Right cardiac atrium (tissue), 5 donors: ENCODE measurements around the gene ZFYVE21. TPM values are rescaled to one million over a fixed set of nuclear protein-coding genes. Genes with fewer than 3 reads are reported as not detected.

Experiments
- ATAC-seq, 2 donors: fragments of 200-7000 bp; cut with Tn5 transposase; one replicate each; pipeline versions ENCODE4 v1.8.0 to v1.9.1; 2020; ENCODE audit warnings: moderate library complexity in 2 of 2, mild to moderate bottlenecking in 1 of 2
- DNase-seq, 3 donors: peaks; one replicate each; pipeline ENCODE4 v3.0.0-alpha.2; 2020
- H3K27ac ChIP-seq: one replicate; pipeline ENCODE4 v1.5.1; 2013; ENCODE audit warnings: mild to moderate bottlenecking, low read length, control low read depth, moderate library complexity
- H3K27me3 ChIP-seq: one replicate; pipeline ENCODE4 v1.6.1; 2013; ENCODE audit not compliant: control insufficient read depth, insufficient read depth
- H3K4me1 ChIP-seq: one replicate; pipeline ENCODE4 v1.6.1; 2013; ENCODE audit warnings: low read length; ENCODE audit not compliant: control insufficient read depth, insufficient read depth
- H3K4me3 ChIP-seq: one replicate; pipeline ENCODE4 v1.5.1; 2013; ENCODE audit warnings: low read length, control low read depth
- H3K9me3 ChIP-seq: one replicate; pipeline ENCODE4 v1.6.1; 2013; ENCODE audit warnings: low read length; ENCODE audit not compliant: control insufficient read depth
- WGBS: extraction: QIAGEN DNeasy Blood & Tissue Kit; methylation state at CpG from one replicate; pipeline ENCODE4 v1.1.7; 2013; 5-methylcytosine and 5-hydroxymethylcytosine counted together
- intact Hi-C, 4 donors: fragments of 100-400 bp; cut with DNase I; formaldehyde crosslinking; loops; one replicate each; pipeline versions ENCODE4 v1.11.0 to v1.14.0; 2022 to 2023
- polyA plus RNA-seq: library from polyadenylated mRNA; stranded (reverse); fragments of 200-250 nt; gene quantifications from one replicate; pipeline ENCODE4 v1.2.3, GENCODE V29; 2013
- total RNA-seq, 4 donors: library from RNA; stranded (reverse); fragmentation: NEBNext Ultra II Directional; extraction: Animal tissue kit (Norgen Biotek cat#: 25700); gene quantifications; one replicate each; pipeline ENCODE4 v1.2.1, GENCODE V29; 2021
- donor health status: healthy with polysubstance abuse.
- donor health status: DM: no; HTN: yes; CAD: no.
- donor health status: DM: no; HTN: no; CAD: no.
- donor health status: DM: no; HTN: yes; CAD: no; lungs with severe emphysema.
- donor health status: DM: yes; HTN: yes; CAD: no.

Gene ZFYVE21
- total and polyA plus RNA-seq, 5 donors: 42.0 to 66.8 (median 59.7) TPM

- intact Hi-C loops: no loop called here
- Histone ChIP-seq H3K9me3 (no peaks in the 10 kb centered on the region), H3K4me1 (peaks cover 4% of the 10 kb centered on the region), H3K4me3 (no peak overlapping the region), H3K27me3 (no peaks in the 10 kb centered on the region), H3K27ac (no peak overlapping the region)
- 78% methylated on average over 6 of the region's 6 CpGs for WGBS
- ATAC-seq (no peak), DNase-seq (no peak)
Measured at GRCh38 chr14:103755060-103755459, 39.5 kb downstream of the ZFYVE21 start.

- peaks cover 4% of the 10 kb centered on the region for H3K4me1 ChIP-seq
- H3K9me3 ChIP-seq: no peaks in the 10 kb centered on the region
- H3K27me3 ChIP-seq: no peaks in the 10 kb centered on the region
- ATAC-seq (peak in 1 of 2 donors; percentile 26), DNase-seq (no peak)
- intact Hi-C loops: no loop called here
- 90% methylated on average over 8 of the region's 8 CpGs for WGBS
- H3K27ac ChIP-seq: no peak overlapping the region
- H3K4me3 ChIP-seq: no peak overlapping the region
Measured at GRCh38 chr14:103758059-103758776, 42.6 kb downstream of the ZFYVE21 start.

GRCh38 chr14:103762036-103762435 lies 46.4 kb downstream of the ZFYVE21 start:
- no peak overlapping the region for H3K27ac ChIP-seq

GRCh38 chr14:103762541-103762940 lies 46.9 kb downstream of the ZFYVE21 start:
- 84% methylated on average over 13 of the region's 13 CpGs for WGBS
- no peaks in the 10 kb centered on the region for H3K9me3 ChIP-seq
- H3K27me3 ChIP-seq: no peaks in the 10 kb centered on the region
- no peak overlapping the region for H3K27ac ChIP-seq
- H3K4me1 ChIP-seq: peaks cover 4% of the 10 kb centered on the region
- DNase-seq (no peak), ATAC-seq (no peak)
- intact Hi-C loops: no loop called here
- H3K4me3 ChIP-seq: no peak overlapping the region

More at GRCh38 chr14:103762036-103762435, 46.4 kb downstream of the ZFYVE21 start:
- intact Hi-C loops: no loop called here
- Histone ChIP-seq H3K4me1 (peaks cover 4% of the 10 kb centered on the region), H3K4me3 (no peak overlapping the region), H3K27me3 (no peaks in the 10 kb centered on the region), H3K9me3 (no peaks in the 10 kb centered on the region)
- 55% methylated on average over 1 of the region's 1 CpG for WGBS
- ATAC-seq (no peak), DNase-seq (no peak)

GRCh38 chr14:103763730-103764488 lies 48.3 kb downstream of the ZFYVE21 start:
- Histone ChIP-seq H3K4me3 (no peak overlapping the region), H3K27me3 (no peaks in the 10 kb centered on the region), H3K4me1 (no peaks in the 10 kb centered on the region), H3K9me3 (no peaks in the 10 kb centered on the region), H3K27ac (no peak overlapping the region)
- no peak for DNase-seq
- no peak for ATAC-seq
- 85% methylated on average over 5 of the region's 5 CpGs for WGBS
- intact Hi-C loops: no loop called here

GRCh38 chr14:103765526-103765925 lies 49.9 kb downstream of the ZFYVE21 start:
- ATAC-seq (no peak), DNase-seq (no peak)
- H3K4me3 ChIP-seq: no peak overlapping the region
- no peaks in the 10 kb centered on the region for H3K4me1 ChIP-seq
- WGBS: 79% methylated on average over 3 of the region's 3 CpGs
- no peaks in the 10 kb centered on the region for H3K9me3 ChIP-seq
- intact Hi-C loops: no loop called here
- no peak overlapping the region for H3K27ac ChIP-seq
- H3K27me3 ChIP-seq: no peaks in the 10 kb centered on the region

- WGBS: 44% methylated on average over 4 of the region's 4 CpGs
- Histone ChIP-seq H3K4me3 (no peak overlapping the region), H3K9me3 (no peaks in the 10 kb centered on the region), H3K27me3 (no peaks in the 10 kb centered on the region), H3K27ac (no peak overlapping the region), H3K4me1 (no peaks in the 10 kb centered on the region)
- intact Hi-C loops: no loop called here
- DNase-seq (no peak), ATAC-seq (peak; percentile 47 to 60)
Measured at GRCh38 chr14:103767336-103767894, 51.8 kb downstream of the ZFYVE21 start.

GRCh38 chr14:103770500-103770899 lies 54.9 kb downstream of the ZFYVE21 start:
- Histone ChIP-seq H3K4me1 (no peaks in the 10 kb centered on the region), H3K4me3 (no peak overlapping the region), H3K27me3 (no peaks in the 10 kb centered on the region), H3K9me3 (no peaks in the 10 kb centered on the region), H3K27ac (no peak overlapping the region)
- intact Hi-C loops: no loop called here
- no peak for DNase-seq
- peak in 1 of 2 donors; percentile 62 for ATAC-seq
- WGBS: 73% methylated on average over 2 of the region's 2 CpGs

GRCh38 chr14:103770902-103771301 lies 55.3 kb downstream of the ZFYVE21 start:
- H3K4me3 ChIP-seq: no peak overlapping the region
- intact Hi-C loops: no loop called here
- DNase-seq: no peak
- WGBS: 59% methylated on average over 4 of the region's 4 CpGs
- no peak for ATAC-seq
- no peaks in the 10 kb centered on the region for H3K27me3 ChIP-seq
- no peaks in the 10 kb centered on the region for H3K9me3 ChIP-seq
- no peaks in the 10 kb centered on the region for H3K4me1 ChIP-seq
- no peak overlapping the region for H3K27ac ChIP-seq

GRCh38 chr14:103772078-103772712 lies 56.6 kb downstream of the ZFYVE21 start:
- Histone ChIP-seq H3K27me3 (no peaks in the 10 kb centered on the region), H3K4me1 (no peaks in the 10 kb centered on the region), H3K27ac (no peak overlapping the region), H3K4me3 (no peak overlapping the region), H3K9me3 (no peaks in the 10 kb centered on the region)
- 45% methylated on average over 1 of the region's 1 CpG for WGBS
- ATAC-seq: no peak
- DNase-seq: no peak
- intact Hi-C loops: no loop called here

- no peak overlapping the region for H3K4me3 ChIP-seq
- no peaks in the 10 kb centered on the region for H3K27me3 ChIP-seq
- no peaks in the 10 kb centered on the region for H3K9me3 ChIP-seq
- ATAC-seq (no peak), DNase-seq (no peak)
- H3K27ac ChIP-seq: no peak overlapping the region
- 91% methylated on average over 2 of the region's 2 CpGs for WGBS
- H3K4me1 ChIP-seq: no peaks in the 10 kb centered on the region
- intact Hi-C loops: no loop called here
Measured at GRCh38 chr14:103773521-103773920, 57.9 kb downstream of the ZFYVE21 start.
